ENCODE results near the gene PIAS4. TPM values are rescaled to one million over a fixed set of nuclear protein-coding genes. Genes with fewer than 3 reads are reported as not detected.
A peak's percentile ranks its signal among the peaks of the same experiment; 100 is the strongest.

Gene PIAS4
- total RNA-seq, 1 donor from 2014 or later: 39.8 TPM

- no peak overlapping the region for H3K4me3 Mint-ChIP-seq
- TF ChIP-seq, protein P1, sequence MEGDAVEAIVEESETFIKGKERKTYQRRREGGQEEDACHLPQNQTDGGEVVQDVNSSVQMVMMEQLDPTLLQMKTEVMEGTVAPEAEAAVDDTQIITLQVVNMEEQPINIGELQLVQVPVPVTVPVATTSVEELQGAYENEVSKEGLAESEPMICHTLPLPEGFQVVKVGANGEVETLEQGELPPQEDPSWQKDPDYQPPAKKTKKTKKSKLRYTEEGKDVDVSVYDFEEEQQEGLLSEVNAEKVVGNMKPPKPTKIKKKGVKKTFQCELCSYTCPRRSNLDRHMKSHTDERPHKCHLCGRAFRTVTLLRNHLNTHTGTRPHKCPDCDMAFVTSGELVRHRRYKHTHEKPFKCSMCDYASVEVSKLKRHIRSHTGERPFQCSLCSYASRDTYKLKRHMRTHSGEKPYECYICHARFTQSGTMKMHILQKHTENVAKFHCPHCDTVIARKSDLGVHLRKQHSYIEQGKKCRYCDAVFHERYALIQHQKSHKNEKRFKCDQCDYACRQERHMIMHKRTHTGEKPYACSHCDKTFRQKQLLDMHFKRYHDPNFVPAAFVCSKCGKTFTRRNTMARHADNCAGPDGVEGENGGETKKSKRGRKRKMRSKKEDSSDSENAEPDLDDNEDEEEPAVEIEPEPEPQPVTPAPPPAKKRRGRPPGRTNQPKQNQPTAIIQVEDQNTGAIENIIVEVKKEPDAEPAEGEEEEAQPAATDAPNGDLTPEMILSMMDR (conservative IDR thresholded peaks at IDR 0.05): no peak
- H3K27me3 Mint-ChIP-seq: no peaks in the 10 kb centered on the region
- peaks cover 21% of the 10 kb centered on the region for H3K4me1 Mint-ChIP-seq (ENCODE audit: unreplicated experiment)
- no peak for DNase-seq (ENCODE audit: extremely low spot score, unreplicated experiment)
- no peaks in the 10 kb centered on the region for H3K36me3 Mint-ChIP-seq
- H3K9me3 Mint-ChIP-seq: no peaks in the 10 kb centered on the region
- no peak overlapping the region for H3K27ac Mint-ChIP-seq
Measured at GRCh38 chr19:4013886-4014540, 6.5 kb downstream of the PIAS4 start.

DNA sequence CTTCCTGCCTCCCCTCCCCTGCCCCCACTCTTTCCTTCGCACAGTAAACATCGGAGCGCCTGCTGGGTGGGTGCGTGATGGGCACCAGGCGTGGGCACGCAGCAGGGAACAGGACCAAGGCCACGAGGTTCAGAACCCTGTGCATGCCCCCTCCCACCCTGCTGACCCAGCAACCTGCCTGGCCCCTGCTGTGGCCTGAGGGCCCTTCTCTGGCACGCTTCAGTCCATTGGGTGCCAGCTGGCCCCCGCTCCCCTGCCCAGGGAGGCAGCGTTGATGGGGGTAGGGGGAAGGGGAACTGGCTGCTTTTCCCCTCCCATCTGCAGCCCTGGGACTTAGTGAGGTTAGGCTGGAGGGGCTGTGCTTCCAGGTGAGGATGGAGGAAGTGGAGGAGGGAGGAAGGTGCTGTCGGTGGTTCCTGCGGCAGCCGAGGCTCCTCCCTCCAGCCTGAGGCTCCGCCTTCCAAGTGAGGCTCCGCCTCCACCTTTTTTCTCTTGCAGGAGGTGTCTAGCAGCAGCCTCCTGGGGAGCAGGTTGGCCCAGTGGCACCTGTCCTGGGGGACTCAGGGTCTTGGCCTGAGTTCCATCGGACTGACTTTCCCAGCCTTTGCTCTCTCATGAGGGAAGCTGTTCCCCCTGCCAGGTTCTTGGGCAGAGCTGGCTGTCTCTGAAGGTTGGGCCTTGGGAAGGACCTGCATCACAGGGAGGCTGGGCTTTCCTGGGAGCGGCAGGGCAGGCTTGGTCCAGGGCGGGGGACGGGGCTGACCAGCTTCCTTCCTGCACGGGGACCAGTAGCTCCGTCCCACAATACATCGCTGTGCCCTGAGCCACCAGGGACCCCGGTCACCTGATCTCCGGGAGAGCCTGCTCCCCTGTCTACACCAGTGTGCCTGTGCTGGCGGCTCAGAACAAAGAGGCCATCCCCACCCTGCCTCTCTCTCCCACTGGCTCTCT is 7.3 kb downstream of the PIAS4 start:
- no peaks in the 10 kb centered on the region for H3K27me3 Mint-ChIP-seq
- no peaks in the 10 kb centered on the region for H3K36me3 Mint-ChIP-seq
- TF ChIP-seq, protein P1 (conservative IDR thresholded peaks at IDR 0.05): no peak
- peak overlapping the region; percentile 82 for H3K4me3 Mint-ChIP-seq
- no peaks in the 10 kb centered on the region for H3K9me3 Mint-ChIP-seq
- peak overlapping the region; percentile 83 for H3K27ac Mint-ChIP-seq
- DNase-seq (ENCODE audit: extremely low spot score, unreplicated experiment): peak; percentile 70
- peaks cover 13% of the 10 kb centered on the region for H3K4me1 Mint-ChIP-seq (ENCODE audit: unreplicated experiment)

DNA sequence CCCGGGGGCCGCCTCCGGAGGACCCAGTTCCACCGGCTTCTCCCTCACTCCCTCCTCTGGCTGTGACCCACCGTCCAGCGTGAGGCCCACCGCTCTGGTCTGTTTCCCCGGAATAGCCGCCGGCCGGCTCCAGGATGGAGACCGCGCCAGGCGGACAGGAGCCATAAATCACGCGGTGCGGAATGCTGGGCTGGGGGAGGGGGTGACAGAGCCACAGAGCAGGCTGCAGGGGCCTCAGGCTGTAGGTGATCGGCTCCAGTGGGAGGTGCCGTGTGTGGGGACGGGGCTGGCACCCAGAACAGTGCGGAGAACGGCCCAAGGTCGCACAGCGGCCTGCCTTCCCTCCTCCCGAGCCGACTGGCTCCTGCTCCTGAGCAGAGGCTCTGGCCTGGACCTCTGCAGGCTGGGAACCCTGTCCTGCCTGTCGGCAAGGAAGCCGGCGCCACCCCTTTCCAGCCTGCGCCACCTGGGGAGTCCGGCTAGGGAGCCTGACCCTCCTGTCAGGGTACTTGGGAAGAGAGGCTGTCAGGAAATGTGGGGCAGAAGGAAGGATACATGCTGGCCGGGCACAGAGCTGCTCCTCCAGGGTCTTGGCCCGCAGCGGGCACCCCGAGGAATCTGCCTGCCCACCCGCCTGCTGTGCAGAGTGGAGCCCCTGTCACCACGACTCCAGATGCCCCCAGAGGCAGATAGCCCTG is 8.3 kb downstream of the PIAS4 start:
- Mint-ChIP-seq H3K4me3 (peak overlapping the region; percentile 82), H3K27me3 (no peaks in the 10 kb centered on the region), H3K4me1 (ENCODE audit: unreplicated experiment) (peaks cover 8% of the 10 kb centered on the region), H3K9me3 (no peaks in the 10 kb centered on the region), H3K27ac (peak overlapping the region; percentile 83), H3K36me3 (no peaks in the 10 kb centered on the region)
- TF ChIP-seq, protein P1 (conservative IDR thresholded peaks at IDR 0.05): no peak
- peak; percentile 83 for DNase-seq (ENCODE audit: extremely low spot score, unreplicated experiment)

GRCh38 chr19:4016486-4016885 is 8.9 kb downstream of the PIAS4 start:
- Mint-ChIP-seq H3K27ac (peak overlapping the region; percentile 48), H3K4me1 (ENCODE audit: unreplicated experiment) (peaks cover 4% of the 10 kb centered on the region), H3K4me3 (no peak overlapping the region), H3K27me3 (no peaks in the 10 kb centered on the region), H3K9me3 (no peaks in the 10 kb centered on the region), H3K36me3 (no peaks in the 10 kb centered on the region)
- TF ChIP-seq, protein P1 (conservative IDR thresholded peaks at IDR 0.05): no peak
- no peak for DNase-seq (ENCODE audit: extremely low spot score, unreplicated experiment)

GRCh38 chr19:4016903-4017638 is 9.5 kb downstream of the PIAS4 start:
- TF ChIP-seq, protein P1 (conservative IDR thresholded peaks at IDR 0.05): no peak
- DNase-seq (ENCODE audit: extremely low spot score, unreplicated experiment): no peak
- H3K27ac Mint-ChIP-seq: no peak overlapping the region
- H3K36me3 Mint-ChIP-seq: peaks cover 3% of the 10 kb centered on the region
- peaks cover 4% of the 10 kb centered on the region for H3K4me1 Mint-ChIP-seq (ENCODE audit: unreplicated experiment)
- H3K27me3 Mint-ChIP-seq: no peaks in the 10 kb centered on the region
- H3K9me3 Mint-ChIP-seq: no peaks in the 10 kb centered on the region
- no peak overlapping the region for H3K4me3 Mint-ChIP-seq
